GM21367 (cell line): Measurements from ENCODE around the gene ANKS1A.

Experiments used
- ATAC-seq: cut with Tn5 transposase; IDR thresholded peaks from one replicate; pipeline ENCODE4 v1.9.1; 2021; ENCODE audit not compliant: unreplicated experiment

Gene ANKS1A

DNA sequence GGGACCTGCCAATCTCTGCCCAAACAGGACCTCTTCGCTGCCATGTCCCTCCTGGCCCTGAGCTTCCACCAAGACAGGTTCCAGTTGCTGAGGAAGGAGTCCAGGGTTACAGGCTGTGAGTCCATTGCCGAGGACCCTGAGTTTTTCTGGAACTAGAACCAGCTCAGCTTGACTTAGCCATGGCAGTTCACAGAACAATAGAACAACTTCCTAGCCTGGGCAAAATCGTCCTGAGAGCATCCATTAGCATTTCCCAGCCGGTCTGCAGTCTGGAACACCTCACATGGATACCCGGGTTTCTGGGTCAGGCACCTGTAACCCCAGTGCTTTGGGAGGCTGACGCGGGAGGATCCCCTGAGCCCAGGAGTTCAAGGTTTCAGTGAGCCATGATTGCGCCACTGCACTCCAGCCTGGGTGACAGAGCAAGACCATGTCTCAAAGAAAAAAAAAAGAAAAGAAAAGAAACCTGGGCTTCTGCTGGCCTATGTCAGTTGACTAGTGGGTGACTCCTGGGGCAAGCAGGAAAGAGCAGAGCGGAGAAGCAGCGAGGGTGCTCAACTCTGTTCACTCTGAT, 161.8 kb downstream of the ANKS1A start:
- no peak for ATAC-seq

DNA sequence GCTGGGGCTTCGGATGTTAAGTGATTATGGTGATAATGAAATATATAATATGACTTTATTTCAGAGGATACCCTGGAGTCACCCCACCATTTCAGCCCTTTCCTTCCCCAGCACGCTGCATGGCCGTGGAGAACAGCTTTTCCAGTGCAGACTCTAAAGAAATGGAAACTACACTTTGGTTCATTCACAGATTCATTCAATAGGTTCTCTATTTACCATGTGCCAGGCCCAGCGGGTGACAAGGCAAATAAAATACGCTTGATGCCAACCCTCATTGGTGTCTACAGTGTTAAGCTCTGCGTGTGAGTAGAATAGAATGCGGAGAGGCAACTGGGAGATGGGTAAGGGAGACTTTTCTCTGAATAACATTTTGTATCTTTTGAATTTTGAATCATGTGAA, 162.3 kb downstream of the ANKS1A start:
- no peak for ATAC-seq

DNA sequence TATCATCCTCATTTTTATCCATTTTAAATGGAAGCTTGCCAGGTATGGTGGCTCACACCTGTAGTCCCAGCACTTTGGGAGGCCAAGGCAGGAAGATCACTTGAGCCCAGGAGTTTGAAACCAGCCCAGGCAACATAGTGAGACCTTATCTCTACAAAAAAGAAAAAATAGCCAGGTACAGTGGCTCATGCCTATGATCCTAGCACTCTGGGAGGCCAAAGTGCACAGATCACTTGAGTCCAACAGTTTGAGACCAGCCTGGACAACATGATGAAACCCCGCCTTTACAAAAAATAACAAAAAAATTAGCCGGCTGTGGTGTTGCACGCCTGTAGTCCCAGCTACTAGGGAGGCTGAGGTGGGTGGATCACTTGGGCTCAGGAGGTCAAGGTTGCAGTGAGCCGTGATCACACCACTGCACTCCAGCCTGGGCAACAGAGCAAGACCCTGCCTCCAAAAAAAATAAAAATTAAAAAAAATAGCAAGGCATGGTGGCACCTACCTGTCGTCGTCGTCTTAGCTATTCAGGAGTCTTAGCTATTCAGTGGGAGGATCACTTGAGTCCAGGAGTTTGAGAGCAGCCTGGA, 163.0 kb downstream of the ANKS1A start:
- ATAC-seq: no peak

DNA sequence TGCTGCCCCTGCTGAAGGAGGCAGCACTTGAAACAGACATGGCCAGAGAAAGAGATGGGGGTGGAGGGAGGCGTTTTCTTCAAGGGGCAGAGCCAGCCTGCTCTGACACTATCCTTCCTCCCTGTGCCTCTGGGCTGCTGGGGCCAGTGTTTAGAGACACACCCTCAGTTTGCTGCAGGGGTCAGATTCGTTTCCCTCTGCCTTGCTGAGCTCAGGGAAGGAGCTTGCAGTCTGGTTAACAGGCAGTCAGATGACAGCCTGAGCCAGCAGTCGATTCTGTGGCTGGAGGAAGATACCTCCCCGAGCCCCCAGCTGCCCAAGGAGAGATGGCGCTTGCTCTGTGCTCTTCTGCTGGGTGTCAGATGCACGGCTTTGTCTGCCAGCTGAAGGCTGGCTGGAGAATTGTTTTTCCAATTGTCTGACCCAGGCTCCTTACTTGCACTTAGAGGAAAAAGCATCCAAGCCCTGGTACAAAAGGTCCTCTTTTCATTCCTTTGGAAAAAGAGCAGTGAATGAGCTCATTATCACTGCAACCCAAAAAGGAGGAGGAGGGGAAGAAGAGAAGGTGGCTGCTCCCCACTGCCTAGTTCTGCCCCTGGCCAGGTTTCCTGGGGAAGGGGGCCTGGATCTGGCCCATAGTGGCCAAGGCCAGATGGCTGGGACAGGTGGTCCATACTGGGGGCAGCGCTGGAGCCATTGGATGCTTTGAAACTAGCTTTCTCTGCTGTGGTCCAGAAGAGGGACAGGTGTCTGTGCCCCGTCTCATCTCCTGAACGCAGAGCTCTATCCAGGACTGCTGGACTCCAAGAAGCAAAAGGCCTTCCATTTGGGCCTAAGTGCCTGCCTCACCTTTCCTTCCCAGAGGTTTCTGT, 163.9 kb downstream of the ANKS1A start:
- ATAC-seq: no peak

DNA sequence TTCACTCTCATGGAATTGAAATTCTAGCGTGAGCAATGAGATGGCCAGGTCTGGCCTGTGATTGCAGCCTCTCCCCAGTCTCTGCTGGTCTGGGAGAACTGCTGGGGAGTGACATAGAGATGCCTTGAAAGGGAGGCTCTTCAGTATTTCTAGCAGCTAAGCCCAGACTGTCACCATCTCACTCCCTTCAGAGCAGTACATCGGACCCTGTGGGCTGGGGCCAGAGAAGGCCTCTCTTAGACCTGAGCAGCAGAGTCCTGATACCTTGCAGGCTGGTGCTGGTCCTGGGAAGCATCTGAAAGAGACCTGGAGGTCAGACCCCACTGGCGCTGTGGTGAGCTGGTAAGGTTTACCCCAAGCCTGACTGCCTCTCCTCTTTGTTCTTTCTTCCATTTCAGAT, 164.6 kb downstream of the ANKS1A start:
- ATAC-seq: no peak

DNA sequence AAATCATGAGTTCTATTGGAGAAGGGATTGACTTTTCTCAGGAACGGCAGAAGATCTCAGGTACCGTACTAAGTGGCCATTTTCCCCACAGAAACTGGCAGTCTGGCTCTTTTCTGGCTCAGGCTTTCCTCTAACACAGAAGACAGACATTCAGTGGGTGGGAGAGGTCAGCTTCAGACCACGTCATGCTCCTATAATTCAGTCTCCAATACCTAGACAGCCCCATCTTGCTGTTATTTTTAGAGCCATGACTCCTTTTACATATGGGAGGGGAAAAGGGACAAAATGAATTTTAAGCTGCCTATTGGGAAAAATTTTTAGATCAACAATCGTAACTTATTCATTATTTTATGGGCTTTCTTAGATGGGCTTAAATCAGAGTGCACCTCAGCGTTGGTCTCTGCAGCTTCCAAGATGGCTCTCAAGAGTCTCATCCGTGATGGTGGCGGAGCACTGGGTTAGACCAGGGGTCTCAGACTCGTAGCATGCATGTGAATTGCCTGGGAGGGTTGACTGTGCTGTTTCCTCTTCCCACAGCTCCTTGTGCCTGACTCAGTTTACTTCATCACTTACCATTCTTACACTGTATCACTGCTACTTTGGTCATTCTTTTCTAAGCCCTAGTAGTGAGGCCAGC, 165.2 kb downstream of the ANKS1A start:
- no peak for ATAC-seq

DNA sequence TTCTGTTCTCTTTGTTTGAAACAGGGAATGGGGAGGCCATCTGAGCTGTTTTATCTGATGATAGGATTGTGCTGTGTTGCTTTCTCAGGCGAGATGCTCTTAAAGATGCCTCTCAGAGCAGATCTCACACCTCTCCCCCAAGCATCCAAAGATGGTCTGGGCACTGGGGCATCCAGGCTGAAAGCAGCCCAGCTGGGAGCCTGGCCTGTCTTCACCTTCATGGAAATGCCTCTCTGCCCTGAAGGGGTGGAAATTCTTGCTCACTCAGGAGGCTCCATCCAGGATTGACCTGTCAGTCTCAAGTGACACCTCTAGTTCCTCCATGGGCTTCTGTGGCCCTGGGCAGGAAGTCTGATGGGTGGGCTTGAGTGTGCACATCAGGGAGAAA, 165.7 kb downstream of the ANKS1A start:
- ATAC-seq: no peak

DNA sequence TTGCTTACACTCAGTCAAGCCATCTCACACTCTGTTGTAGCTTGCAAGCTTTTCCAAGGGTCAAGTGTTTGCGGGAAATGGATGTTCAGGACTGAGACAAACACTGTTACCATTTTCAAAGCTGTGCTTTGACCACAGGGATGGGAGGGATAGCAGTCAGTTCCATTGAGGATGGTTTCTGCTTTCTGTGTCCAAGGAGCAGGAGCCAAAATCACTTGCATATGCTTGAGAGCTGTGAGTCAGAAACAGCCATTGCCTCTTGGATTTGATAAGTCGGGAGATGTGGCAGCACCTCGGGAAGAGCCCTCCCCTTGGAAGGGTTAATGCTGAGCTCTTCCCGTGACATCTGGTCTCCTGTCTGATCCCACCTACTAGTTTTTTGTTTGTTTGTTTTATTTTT, 166.8 kb downstream of the ANKS1A start:
- ATAC-seq: no peak

DNA sequence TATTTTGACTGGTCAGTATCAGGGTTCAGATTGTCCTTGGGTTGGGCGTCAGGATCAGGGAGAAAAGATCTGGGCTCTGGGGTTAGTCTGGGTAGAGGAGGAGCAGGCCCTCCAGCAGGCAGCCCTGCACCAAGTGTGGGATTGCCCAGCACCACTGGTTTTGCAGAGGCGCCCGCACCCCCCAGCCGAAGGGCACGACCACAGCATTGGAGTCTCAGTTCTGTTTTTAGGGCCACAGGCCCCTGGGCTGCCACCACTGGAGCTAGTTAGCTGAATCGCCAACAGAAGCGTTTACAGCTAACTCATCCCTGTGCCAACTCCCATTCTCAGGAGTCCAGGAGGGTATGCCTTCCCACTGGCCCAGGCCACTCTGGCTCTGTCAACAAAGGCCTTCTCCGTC, 167.9 kb downstream of the ANKS1A start:
- ATAC-seq: no peak

DNA sequence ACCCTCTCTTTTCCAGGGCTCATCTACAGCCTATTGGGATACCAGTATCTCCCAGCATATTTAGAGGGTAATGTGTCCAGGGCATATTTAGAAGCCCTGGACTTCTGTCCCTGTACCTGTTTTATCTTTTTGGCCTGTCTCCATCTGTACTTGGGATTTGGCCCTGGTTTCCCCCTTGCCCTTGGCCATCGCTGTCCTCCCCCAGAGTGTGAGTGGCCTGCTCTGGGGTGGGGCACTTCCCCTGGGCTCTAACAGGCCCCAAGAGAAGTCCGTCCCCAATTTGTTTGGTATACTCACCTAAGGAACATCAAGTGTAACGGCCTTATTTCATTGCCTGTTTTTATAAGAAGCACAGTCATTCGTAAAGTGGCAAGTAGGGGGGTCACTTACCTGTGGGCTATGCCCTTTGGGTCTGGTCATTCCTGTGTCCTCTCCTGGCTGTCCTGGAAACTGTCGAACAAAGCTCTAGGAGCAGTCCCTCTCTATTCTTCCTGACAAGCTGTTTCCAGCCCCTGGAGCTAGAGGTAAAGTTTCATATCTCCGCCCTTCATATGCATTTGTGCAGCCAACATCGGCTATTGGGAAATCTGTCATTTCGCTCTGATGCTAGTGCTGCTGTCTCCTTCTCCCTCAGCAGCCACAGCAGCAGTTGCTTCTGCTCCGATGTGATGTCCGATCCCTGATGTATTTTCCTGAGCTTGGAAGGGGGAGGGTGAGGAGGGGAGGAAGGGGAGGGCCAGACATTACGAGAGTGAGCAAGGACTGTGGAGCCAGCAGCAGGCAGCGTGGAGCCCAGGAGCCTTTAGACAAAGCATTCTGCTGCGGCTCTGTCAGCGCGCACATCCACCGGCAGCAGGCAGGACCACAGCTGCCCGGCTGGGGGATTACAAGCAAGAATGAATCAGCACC, 168.6 kb downstream of the ANKS1A start:
- ATAC-seq: no peak

DNA sequence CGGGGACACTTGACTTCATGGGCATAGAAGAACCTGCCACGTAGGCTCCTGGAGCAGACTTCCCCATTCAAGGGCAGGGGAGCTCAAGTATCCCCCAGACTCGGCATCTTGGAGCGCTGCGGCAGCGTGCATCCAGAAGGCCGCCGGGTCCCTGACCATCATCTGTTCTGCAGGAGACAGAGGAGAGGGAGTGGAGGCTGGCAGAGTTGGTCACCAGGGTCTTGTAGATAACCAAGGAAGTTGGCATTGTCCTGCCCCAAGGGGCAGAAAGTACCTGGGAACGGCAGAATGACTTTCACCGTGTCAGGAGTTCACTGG, 169.3 kb downstream of the ANKS1A start:
- no peak for ATAC-seq

DNA sequence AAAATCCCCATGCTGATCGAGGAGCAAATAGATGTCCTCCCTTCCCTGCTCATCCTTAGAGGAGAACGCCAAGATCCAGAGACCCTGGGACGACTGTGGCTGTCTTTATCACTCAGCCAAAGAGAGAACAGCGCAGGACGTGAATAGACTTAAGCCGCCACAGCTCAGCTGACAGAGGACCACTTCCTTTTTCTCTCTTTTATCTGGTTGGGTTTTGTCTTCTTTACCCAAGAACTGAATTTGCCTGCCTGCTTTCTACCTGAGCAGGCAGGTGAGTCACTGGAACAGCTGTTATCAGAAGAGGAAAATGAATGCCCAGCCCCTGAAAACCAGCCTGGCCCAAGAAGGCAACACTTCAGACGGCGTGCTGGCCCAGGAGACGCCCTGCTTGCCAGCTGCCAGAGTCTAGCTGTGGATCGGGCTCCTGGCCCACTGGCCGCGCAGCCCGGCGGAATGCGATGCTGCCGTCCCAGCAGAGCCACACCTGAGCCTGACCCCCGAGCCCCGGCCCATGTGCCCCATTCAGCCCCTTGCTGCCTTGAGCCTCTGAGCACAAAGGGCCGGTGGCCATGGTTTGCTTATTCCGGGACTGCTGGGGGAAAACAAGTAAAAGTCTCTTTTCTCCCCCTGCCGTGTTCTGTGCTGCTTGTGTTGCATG, 169.9 kb downstream of the ANKS1A start:
- ATAC-seq: no peak

DNA sequence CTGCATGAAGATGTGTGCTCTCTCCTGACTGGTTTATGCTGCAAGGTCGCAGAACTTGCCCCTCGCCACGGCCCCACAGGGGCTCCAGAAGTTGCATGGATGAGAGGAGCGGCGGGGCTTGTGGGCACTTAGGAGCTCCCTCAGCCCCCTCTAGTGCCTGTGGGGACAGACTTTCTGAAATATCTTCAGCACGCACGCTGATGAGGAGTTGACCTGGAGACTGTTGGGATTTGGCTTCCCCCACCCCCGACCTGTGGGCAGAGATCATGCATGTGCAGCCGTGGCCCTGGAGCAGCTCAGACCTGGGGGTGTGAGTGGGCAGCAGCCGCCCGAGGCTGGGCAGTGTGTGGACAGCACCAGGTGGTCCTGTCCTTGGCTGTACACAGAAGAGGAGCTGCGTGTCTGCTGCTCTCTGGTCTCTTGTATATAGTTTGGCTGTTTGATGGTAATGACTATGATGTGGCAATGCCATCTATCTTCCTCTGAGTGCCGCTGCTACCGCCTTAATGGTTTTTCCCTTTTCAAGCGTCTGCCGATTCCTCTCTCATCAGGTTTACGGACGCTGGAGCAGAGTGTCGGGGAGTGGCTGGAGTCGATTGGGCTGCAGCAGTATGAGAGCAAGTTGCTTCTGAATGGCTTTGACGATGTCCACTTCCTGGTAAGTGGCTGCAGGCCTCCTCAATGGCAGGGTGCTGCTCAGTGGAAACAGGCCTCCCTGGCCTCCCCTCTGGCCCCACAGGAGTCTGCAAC, 170.7 kb downstream of the ANKS1A start:
- ATAC-seq: no peak

DNA sequence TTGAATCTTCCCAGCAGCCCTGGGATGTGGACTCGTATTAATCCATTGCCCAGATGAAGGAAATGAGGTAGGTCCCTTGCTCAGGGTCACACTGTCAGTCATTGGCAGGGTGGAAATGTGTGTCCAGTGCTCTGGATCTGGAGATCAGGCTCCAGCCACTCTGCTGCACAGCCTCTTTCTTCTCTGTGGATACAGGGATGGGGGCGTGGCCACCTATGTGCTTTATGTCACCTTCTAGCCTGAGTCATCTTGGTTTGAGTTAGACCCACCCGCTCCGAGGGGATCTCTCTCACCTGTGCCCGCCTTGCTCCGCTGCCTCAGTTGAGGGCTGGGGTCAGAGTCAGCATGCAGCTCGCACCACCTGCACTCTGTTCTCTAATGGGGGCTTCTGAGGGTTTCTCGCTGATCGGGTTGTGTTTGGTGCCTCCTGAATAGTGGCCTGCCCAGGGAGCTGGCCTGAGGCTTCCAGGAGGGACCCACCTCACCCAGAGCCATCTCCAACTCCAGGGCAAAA, 172.1 kb downstream of the ANKS1A start:
- ATAC-seq: no peak

DNA sequence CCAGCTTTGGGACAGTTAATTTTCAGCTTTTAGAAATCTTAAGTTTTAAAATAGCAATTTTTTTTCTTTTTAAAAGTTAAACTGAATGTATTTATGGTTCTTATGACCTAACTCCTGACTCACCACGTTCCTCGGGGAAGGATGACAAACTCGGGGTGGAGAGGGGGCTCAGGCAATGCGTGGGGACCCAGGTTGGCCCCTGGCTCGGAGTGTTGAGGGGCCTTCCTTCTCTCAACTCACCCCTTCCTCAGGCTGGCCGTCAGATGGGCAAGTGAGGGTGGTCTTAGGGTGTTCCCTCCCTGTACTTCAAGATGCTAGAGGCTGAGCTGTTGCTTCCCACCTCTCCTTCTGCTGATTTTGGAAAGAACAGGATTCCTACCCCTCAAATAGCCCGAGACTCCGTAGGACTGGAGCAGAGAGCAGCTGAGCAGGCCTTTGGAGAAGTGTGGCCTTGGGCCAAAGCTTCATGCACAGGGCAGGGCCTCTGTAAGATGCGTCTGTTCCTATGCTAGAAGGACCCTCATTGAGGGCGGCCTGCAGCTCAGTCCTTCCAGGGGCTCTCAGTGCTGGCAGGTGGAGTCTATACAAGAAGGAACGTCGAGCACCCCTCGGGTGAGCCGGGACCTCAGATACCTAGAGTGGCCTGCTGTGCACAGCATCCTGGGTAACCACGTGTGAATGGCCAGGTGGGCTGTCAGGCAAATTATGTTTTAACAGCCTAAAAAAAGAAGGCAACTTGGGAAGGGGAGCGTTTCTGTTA, 172.8 kb downstream of the ANKS1A start:
- no peak for ATAC-seq

DNA sequence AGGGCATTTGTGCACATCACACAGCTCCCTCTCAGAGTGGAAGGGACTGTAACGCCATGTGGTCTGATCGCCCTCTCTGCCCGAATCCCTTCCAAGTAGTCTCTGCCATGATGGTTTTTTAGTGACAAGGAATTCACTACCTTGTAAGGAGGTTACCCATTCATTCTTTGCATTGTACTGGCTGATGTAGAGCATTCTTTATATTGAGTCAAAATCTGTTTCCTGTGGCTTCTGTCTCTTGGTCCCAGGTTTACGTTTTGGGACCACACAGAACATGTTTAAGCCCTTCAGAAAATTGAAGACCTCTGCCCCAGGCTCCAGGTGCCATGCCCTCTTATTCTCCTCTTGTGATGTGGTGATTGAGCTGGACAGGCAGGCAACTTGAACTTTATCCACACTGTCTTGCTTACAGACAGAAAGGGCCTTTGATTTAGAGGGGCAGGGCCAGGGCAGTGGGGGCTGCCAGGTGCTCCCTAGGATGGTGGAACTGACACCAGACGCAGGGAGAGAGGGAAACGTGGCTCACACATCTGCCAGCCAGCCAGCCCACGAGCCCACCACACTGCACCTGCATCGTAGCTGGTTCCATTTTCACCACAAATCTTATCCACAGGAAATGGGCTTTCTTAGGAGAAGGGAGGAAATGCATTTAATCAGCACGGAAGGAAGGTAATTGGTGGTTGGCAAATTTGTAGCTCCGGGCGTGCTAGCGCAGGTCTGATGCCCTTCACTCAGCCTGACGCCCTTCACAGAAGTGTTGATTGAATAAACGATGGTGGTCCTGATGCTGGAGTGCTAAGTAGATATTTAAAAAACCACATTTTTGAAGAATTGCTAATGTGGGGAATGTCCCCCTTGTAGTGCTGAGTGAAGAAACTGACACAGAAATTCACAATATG, 173.9 kb downstream of the ANKS1A start:
- ATAC-seq: no peak

DNA sequence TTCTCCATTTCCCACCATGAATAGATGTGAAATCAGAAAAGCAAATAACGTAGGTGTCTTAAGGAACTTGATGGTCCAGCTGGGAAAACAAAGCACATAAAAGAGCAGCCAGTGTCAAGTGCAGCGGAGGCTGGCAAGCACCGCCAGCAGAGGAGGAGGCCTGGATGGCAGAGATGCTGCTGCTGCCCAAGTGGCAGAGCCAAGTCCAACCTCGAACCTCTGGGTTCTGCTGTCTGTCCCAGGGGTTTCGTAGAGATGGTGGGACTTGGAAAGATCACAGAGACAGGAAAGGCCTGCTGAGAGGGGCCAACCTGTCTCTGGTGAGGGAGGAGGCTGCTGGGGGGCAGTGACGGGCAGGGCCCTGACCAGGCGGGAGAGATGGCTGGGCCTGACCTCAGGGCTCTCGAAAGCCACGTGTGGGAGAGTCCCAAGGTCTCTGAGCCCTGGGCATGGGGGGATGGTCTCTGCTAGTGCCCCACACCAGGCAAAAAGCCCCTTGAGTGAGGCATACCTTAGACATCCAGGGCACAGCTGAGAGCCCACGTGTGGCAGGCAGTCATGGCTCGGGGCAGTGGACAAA, 174.7 kb downstream of the ANKS1A start:
- no peak for ATAC-seq

DNA sequence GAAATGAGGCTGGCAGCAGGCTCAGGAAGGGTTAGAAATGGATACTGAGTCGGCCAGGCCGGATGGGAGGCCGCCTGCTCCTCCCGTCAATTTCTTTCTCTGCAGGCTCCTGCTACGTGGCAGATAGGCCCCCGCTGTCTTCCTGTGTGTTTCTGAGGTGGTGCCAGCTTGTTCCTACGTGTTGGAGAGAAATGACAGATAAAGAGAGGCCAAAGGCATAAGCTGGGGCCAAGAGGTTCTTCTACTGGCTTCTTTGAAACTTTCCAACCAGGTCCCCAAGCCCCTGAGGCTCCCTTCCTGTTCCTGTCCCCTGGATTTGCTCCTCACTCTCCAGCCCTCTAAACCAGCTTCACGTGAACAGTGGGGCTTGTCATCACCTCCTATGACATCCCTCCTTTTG, 175.2 kb downstream of the ANKS1A start:
- no peak for ATAC-seq
